C4-2B (cell line): ENCODE data around the gene PBRM1.

ENCODE experiments used
- H3K27ac ChIP-seq: fragments of 450-650 bp; 2 replicates; pipeline ENCODE4 v1.5.1; 2017
- CTCF ChIP-seq: fragments of 450-650 bp; conservative IDR thresholded peaks from 2 replicates; pipeline ENCODE4 v1.5.1; 2017; ENCODE audit warnings: mild to moderate bottlenecking
- ZFX ChIP-seq: fragments of 450-650 bp; IDR thresholded peaks from 2 replicates; pipeline ENCODE4 v1.6.1; 2017

The PBRM1 gene

GRCh38 chr3:52710512-52710911 is 24.8 kb upstream of the PBRM1 start:
- H3K27ac ChIP-seq, result no peak overlapping the region
- TF ChIP-seq ZFX, result no peak

DNA sequence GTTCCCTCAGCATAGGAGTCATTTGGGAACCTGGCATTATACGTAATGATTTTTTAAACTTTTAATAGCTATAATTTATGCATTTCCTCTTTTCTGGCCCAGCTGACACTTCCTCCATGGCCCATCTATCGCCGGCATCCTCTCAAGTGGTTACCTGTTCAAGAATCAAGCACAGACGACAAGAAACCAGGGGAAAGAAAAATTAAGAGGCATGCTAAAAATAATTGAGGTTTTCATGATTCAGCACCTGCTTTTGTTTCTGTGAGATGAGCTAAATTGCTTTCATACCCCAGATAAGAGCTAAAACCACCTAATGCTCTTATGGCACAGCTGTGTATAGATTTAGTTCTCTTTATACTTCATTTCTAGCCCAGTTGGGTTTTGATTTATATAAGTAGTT is 21.9 kb upstream of the PBRM1 start:
- no peak overlapping the region for H3K27ac ChIP-seq
- TF ChIP-seq CTCF (no peak), ZFX (no peak)

DNA sequence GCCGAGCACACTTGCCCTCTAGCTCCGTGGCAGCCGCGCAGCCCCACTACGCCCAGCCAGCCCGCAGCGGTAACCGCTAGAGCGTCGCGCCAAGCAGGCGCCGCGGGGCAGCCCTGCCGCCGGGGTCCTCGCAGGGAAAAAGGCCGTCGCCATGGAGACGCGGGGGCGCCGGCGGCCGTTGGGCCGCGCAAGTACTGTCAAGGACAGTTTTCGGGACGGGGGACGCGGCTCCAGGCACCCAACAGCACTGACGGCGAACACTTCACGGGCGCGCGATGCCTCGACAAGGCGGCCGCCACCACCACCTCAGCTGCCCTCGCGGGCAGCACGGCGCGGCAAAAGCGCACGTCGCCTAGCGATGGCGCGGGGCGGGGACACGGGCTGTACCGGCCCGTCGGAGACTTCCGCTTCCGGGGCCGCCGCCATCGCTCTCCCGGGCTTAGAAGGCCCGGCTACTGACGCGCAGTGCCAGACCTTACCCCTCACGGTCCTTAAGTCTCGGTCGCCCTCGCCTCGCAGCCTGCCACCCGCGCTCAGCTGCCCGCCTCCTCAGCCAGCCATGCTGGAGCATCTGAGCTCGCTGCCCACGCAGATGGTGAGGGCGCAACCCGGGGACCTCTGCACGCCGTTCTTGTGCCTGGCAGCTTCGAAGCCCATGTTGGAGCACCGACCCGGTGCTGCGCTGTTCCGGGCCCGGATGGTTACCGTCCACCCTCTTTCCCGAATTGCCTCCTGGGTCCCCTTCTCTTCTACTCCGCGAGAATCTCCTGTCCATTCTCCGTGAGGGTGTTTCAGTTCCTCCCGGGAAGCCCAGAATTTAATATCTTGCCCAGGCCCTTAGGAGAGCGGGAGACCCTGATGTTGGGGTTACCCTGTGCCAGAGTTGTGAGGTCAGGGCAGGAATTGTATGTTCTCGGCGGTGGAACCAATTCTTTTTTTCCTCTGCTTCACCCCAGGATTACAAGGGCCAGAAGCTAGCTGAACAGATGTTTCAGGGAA is 20.3 kb upstream of the PBRM1 start, which contains the start of the genes GLT8D1 and SPCS1:
Gene GLT8D1 (minus strand): TSS at position 104 of the 999 bp plus-strand sequence. CDS start 5,331 bp downstream, outside the sequence.
Gene SPCS1 (plus strand): TSS at position 419 of the 999 bp plus-strand sequence. CDS start 141 bp downstream, at position 560.
- H3K27ac ChIP-seq, result peak within 1 kb of the TSS; percentile 93

GRCh38 chr3:52705438-52705687 is 19.6 kb upstream of the PBRM1 start:
- TF ChIP-seq CTCF, result no peak
- no peak for TF ChIP-seq ZFX
- peak overlapping the region; percentile 93 for H3K27ac ChIP-seq

More for the DNA sequence above, 20.3 kb upstream of the PBRM1 start, which contains the start of the genes GLT8D1 and SPCS1:
- TF ChIP-seq CTCF (no peak), ZFX (peak; percentile 78; the same call in 1 of the 2 replicates)

- TF ChIP-seq ZFX, result no peak
- no peak for TF ChIP-seq CTCF
These were observed 19.1 kb upstream of the PBRM1 start for GRCh38 chr3:52704611-52705437.

DNA sequence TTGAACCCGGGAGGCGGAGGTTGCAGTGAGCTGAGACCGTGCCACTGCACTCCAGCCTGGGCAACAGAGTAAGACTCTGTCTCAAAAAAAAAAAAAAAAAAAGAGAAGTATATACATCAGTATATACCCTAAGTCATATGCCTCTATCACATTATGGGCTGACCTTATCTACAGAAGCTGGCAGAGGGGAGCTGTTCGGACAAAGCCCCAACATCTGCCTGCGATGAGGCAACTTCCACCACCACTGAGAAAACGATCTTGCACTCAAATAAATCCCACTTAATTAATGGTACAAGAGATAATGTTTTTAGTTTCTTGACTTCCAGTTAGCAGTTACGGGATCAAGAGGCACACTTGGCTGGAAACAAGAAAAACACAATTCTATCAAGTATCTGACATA is 17.6 kb upstream of the PBRM1 start:
- no peak overlapping the region for H3K27ac ChIP-seq
- TF ChIP-seq ZFX (no peak), CTCF (no peak)

More at GRCh38 chr3:52704611-52705437, 19.1 kb upstream of the PBRM1 start:
- peak overlapping the region; percentile 93 for H3K27ac ChIP-seq

GRCh38 chr3:52697632-52697965 is 11.9 kb upstream of the PBRM1 start:
- TF ChIP-seq CTCF, result no peak
- no peak for TF ChIP-seq ZFX
- no peak overlapping the region for H3K27ac ChIP-seq
